ENCODE data around the gene C10orf120. TPM values are rescaled to one million over a fixed set of nuclear protein-coding genes. Genes with fewer than 3 reads are reported as not detected.

Gene C10orf120
- total and polyA plus RNA-seq, 10 of the 15 experiments (the other 5 are each of a cell fraction or from before 2014, with no cell fraction given), result not detected

DNA sequence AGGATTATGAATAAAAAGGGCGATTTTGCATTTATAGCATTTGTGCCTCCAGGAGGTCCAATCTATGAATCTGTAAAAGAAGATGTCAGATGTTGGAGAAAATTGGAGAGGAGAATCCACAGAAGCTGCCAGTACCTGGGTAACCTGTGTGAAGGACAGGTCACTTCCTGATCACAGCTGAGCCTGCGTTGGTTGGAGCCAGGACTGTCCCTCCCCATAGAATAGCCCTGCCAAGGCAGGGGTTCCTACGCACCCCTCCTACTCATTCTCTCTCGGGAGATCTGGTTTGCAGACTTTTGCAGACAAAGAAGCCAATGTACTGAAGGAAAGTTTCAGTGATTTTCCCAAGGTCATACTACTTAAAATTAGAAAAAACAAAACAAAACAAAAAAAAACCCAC lies 10.3 kb upstream of the C10orf120 start:
- RAD21 ChIA-PET (ENCODE audit: unreplicated experiment), result no interaction called here
- WGBS (ENCODE audit: insufficient coverage, insufficient replicate concordance, low lambda C conversion rate, missing lambda C conversion rate), result 10% methylated on average over 4 of the region's 4 CpGs
- in situ Hi-C loops (cut with MboI), result no loop called here

GRCh38 chr10:122707535-122707934 lies 7.9 kb upstream of the C10orf120 start:
- Histone ChIP-seq H3K27me3 (replicated peaks in 1 of 2; ENCODE audit: control insufficient read depth in 2 of 2, insufficient read depth in 2 of 2, low read length in 1 of 2) (peaks cover 0 to 2% of the 10 kb centered on the region in 2 experiments; a peak in 1 of 4 replicates), H3K79me2 (ENCODE audit: control insufficient read depth, insufficient read depth, low read length) (no peaks in the 10 kb centered on the region), H3K4me1 (ENCODE audit: control insufficient read depth, insufficient read depth, low read length) (no peaks in the 10 kb centered on the region), H3K9me3 (replicated peaks; ENCODE audit: control insufficient read depth, insufficient read depth, low read length) (no peaks in the 10 kb centered on the region), H3K9ac (ENCODE audit: control insufficient read depth, insufficient read depth, low read length) (no peak overlapping the region), H2AFZ (ENCODE audit: control insufficient read depth, low read depth, low read length) (no peak overlapping the region), H4K20me1 (ENCODE audit: control insufficient read depth, insufficient read depth) (no peaks in the 10 kb centered on the region), H3K27ac (ENCODE audit: control insufficient read depth, insufficient read depth) (no peak overlapping the region), H3K4me2 (ENCODE audit: control insufficient read depth, insufficient read depth) (no peak overlapping the region), H3K36me3 (ENCODE audit: control insufficient read depth in 2 of 2, insufficient read depth in 2 of 2, low read length in 1 of 2) (no peaks in the 10 kb centered on the region), H3K4me3 (no peak overlapping the region)
- intact Hi-C loops (cut with micrococcal nuclease; ENCODE audit: unreplicated experiment) (no loop called here), in situ Hi-C loops (cut with MboI) (no loop called here)
- 24% methylated on average over 9 of the region's 9 CpGs for WGBS (ENCODE audit: insufficient coverage, insufficient replicate concordance, low lambda C conversion rate, missing lambda C conversion rate)
- ChIA-PET CTCF (interaction anchor here (2.9 kb wide), 1 partner anchor 7 kb away, joined by 7 read pairs; no protein-coding TSS in a partner anchor), SMC1A (ENCODE audit: uncharacterized antibody, unreplicated experiment) (no interaction called here), POLR2A (no interaction called here), RAD21 (ENCODE audit: unreplicated experiment) (no interaction called here)
- no peak for FAIRE-seq
- no peak for TF ChIP-seq PBX3 (IDR thresholded peaks at IDR 0.05; ENCODE audit: insufficient replicate concordance, low read depth, low read length)
- no peak for TF ChIP-seq ZBTB11 (CRISPR knock-in tag; IDR thresholded peaks at IDR 0.05)
- TF ChIP-seq KAT2A (conservative IDR thresholded peaks at IDR 0.05; ENCODE audit: control insufficient read depth, low read depth, low read length), result no peak
- no peak for TF ChIP-seq JUND (IDR thresholded peaks at IDR 0.05; ENCODE audit: low read depth, low read length)
- TF ChIP-seq HDGF (IDR thresholded peaks at IDR 0.05), result no peak
- TF ChIP-seq NFIC (IDR thresholded peaks at IDR 0.05; ENCODE audit: low read depth, low read length), result no peak
- TF ChIP-seq IRF5 (IDR thresholded peaks at IDR 0.05; ENCODE audit: borderline replicate concordance), result no peak
- no peak for ATAC-seq
- BruUV-seq (replicated peaks), result no TSS peak
- DNase-seq (ENCODE audit: low read depth, low spot score), result no peak

More for the DNA sequence above, 10.3 kb upstream of the C10orf120 start:
- ChIA-PET POLR2A (no interaction called here), SMC1A (ENCODE audit: uncharacterized antibody, unreplicated experiment) (no interaction called here), CTCF (no interaction called here)
- Histone ChIP-seq H3K9ac (ENCODE audit: control insufficient read depth, insufficient read depth, low read length) (no peak overlapping the region), H3K79me2 (ENCODE audit: control insufficient read depth, insufficient read depth, low read length) (no peaks in the 10 kb centered on the region), H3K27me3 (replicated peaks in 1 of 2; ENCODE audit: control insufficient read depth in 2 of 2, insufficient read depth in 2 of 2, low read length in 1 of 2) (peaks cover 0 to 7% of the 10 kb centered on the region in 2 experiments; a peak in 1 of 4 replicates), H4K20me1 (ENCODE audit: control insufficient read depth, insufficient read depth) (no peaks in the 10 kb centered on the region), H3K9me3 (replicated peaks; ENCODE audit: control insufficient read depth, insufficient read depth, low read length) (no peaks in the 10 kb centered on the region), H3K4me2 (ENCODE audit: control insufficient read depth, insufficient read depth) (no peak overlapping the region), H3K4me1 (ENCODE audit: control insufficient read depth, insufficient read depth, low read length) (no peaks in the 10 kb centered on the region), H3K4me3 (no peak overlapping the region), H3K36me3 (ENCODE audit: control insufficient read depth in 2 of 2, insufficient read depth in 2 of 2, low read length in 1 of 2) (no peaks in the 10 kb centered on the region), H2AFZ (ENCODE audit: control insufficient read depth, low read depth, low read length) (no peak overlapping the region), H3K27ac (ENCODE audit: control insufficient read depth, insufficient read depth) (no peak overlapping the region)
- intact Hi-C loops (cut with micrococcal nuclease; ENCODE audit: unreplicated experiment), result no loop called here
- no peak for FAIRE-seq
- TF ChIP-seq RBBP5 (conservative IDR thresholded peaks at IDR 0.05), result no peak
- DNase-seq (ENCODE audit: low read depth, low spot score), result no peak
- BruUV-seq (replicated peaks), result no TSS peak
- no peak for ATAC-seq

Data from GM12878 (cell line).